Body of pancreas (tissue), 4 donors: Measurements from ENCODE around the gene TMEM145.

Experiments
- POLR2A ChIP-seq, 3 donors: fragments of 450-650 bp; IDR thresholded peaks; one replicate each; pipeline ENCODE4 v1.6.1; 2016; ENCODE audit warnings: antibody characterized with exemption in 3 of 3, mild to moderate bottlenecking in 2 of 3
- TF ChIP-seq, protein P1 (sequence below), 7 experiments: fragments of 450-650 bp in 4 of 7; fragments of 200-600 bp in 3 of 7; sonication (generic) in 3 of 7; IDR thresholded peaks; one replicate each; pipeline ENCODE4 v1.5.1; 2016 to 2019; ENCODE audit warnings: antibody characterized with exemption in 7 of 7

DNA sequence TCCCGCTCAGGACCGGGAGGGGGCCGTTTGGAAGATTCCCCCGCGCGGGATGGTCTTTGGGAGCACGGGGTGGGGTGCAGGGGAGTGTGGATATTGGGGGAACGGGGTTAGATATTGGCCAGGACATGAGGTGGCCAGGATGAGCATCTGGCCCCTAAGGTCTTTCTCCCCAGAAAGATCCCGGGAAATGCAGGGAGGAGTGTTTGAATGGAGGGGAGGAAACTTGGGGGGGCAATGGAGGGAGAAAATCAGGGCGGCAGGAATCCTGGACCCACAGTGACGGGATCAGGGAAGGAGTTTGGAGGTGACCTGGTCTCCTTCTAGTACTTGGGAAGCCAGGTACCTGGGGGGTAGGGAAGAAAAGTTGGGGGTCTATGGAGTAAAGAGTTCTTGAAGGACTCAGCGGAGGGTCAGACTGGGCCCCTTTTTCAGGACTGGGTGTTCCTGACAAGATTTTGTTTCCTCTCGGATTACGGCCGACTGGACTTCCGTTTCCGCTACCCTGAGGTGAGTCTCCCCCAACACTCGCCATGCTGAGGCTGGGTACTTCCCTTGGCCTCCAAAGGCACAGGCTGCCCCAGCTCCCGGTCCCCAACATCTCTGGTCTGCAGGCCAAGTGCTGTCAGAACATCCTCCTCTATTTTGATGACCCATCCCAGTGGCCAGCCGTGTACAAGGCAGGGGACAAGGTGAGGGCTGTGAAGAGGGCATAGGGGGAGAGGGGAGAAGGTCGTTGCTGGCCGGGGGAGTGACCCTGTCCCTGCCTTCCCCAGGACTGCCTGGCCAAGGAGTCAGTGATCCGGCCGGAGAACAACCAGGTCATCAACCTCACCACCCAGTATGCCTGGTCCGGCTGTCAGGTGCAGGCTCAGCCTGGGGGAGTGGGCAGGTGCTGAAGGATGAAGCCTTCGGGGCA lies 989 bp downstream of the TMEM145 start:
- TF ChIP-seq POLR2A (IDR thresholded peaks at IDR 0.05), result no peak
- TF ChIP-seq, protein P1, sequence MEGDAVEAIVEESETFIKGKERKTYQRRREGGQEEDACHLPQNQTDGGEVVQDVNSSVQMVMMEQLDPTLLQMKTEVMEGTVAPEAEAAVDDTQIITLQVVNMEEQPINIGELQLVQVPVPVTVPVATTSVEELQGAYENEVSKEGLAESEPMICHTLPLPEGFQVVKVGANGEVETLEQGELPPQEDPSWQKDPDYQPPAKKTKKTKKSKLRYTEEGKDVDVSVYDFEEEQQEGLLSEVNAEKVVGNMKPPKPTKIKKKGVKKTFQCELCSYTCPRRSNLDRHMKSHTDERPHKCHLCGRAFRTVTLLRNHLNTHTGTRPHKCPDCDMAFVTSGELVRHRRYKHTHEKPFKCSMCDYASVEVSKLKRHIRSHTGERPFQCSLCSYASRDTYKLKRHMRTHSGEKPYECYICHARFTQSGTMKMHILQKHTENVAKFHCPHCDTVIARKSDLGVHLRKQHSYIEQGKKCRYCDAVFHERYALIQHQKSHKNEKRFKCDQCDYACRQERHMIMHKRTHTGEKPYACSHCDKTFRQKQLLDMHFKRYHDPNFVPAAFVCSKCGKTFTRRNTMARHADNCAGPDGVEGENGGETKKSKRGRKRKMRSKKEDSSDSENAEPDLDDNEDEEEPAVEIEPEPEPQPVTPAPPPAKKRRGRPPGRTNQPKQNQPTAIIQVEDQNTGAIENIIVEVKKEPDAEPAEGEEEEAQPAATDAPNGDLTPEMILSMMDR (IDR thresholded peaks at IDR 0.05), result no peak
